Stimulated activated CD4-positive, alpha-beta T cell treated with anti-CD3 and anti-CD28 coated beads, Interleukin-4, amount 100 ng/mL, for 1 hour (primary cell): ENCODE measurements around the gene MPL.
"Not testable (repeated sequence)": the region's sequence is repeated elsewhere in the genome, so short reads cannot be mapped to it uniquely, and the experiment has no call there.

Experiments
- DNase-seq: peaks from one replicate; pipeline ENCODE4 v3.0.0-alpha.2; 2020

Gene MPL

GRCh38 chr1:43382027-43382779 lies 44.6 kb downstream of the MPL start:
- DNase-seq: no peak

GRCh38 chr1:43383449-43383848 lies 45.8 kb downstream of the MPL start:
- no peak for DNase-seq

- DNase-seq: no peak
These were observed 49.1 kb downstream of the MPL start for GRCh38 chr1:43386676-43387075.

- DNase-seq: no peak
These were observed 50.5 kb downstream of the MPL start for GRCh38 chr1:43387976-43388599.

- no peak for DNase-seq
These were observed 51.0 kb downstream of the MPL start for GRCh38 chr1:43388613-43389012.

GRCh38 chr1:43389326-43390313 lies 52.0 kb downstream of the MPL start, which contains the start of the genes MED8 and SZT2:
MED8 (minus strand) TSS chr1:43389800; CDS start chr1:43389764, 36 bp downstream.
SZT2 (plus strand) TSS chr1:43389899; CDS start chr1:43389969, 70 bp downstream.
- peak; percentile 89 for DNase-seq

GRCh38 chr1:43392702-43393101 lies 55.1 kb downstream of the MPL start:
- no peak for DNase-seq

GRCh38 chr1:43395523-43395922 lies 57.9 kb downstream of the MPL start:
- DNase-seq: no peak

- no peak for DNase-seq
These were observed 58.4 kb downstream of the MPL start for GRCh38 chr1:43396059-43396458.

- DNase-seq: no peak
These were observed 60.6 kb downstream of the MPL start for GRCh38 chr1:43398227-43398626.

- not testable (repeated sequence) for DNase-seq
These were observed 62.8 kb downstream of the MPL start for GRCh38 chr1:43400441-43400840.

- no peak for DNase-seq
These were observed 64.7 kb downstream of the MPL start for GRCh38 chr1:43402089-43402865.
